Measurements from ENCODE around the gene TSPAN10. TPM values are rescaled to one million over a fixed set of nuclear protein-coding genes. Genes with fewer than 3 reads are reported as not detected.
A peak's percentile ranks its signal among the peaks of the same experiment; 100 is the strongest.

The TSPAN10 gene
- total and polyA plus RNA-seq, 9 of the 15 experiments (the other 6 are each of a cell fraction or from before 2014, with no cell fraction given): 0.05 to 0.31 (median 0.13) TPM; not detected in 1

DNA sequence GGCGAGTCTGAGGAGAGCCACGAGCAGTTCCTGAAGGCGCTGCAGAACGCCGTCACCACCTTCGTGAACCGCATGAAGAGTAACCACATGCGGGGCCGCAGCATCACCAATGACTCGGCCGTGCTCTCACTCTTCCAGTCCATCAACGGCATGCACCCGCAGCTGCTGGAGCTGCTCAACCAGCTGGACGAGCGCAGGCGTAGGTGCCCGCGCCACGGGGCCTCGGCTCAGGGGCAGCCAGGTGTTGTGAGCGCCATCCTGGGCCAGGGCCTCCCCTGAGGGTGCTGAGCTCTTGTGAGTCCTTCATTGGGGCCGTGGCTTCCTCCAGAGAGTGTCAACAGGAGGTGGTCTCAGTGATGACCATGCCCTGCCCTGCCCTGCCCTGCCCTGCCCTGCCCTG, 58.8 kb downstream of the TSPAN10 start:
- no peak overlapping the region for H3K4me2 ChIP-seq (ENCODE audit: insufficient read depth, low read length)
- H3K9ac ChIP-seq (ENCODE audit: insufficient read depth in 1 of 2, low read depth in 2 of 2, low read length in 2 of 2): no peak overlapping the region; a peak in 1 of 4 replicates
- H3K27me3 ChIP-seq (ENCODE audit: control insufficient read depth in 2 of 2, insufficient read depth in 2 of 2, low read length in 2 of 2): no peaks in the 10 kb centered on the region
- POLR2A ChIA-PET: interaction anchor here (0.6 to 2.4 kb wide), 5 partner anchors 11 to 29 kb away, joined by 3 to 24 read pairs (median 3); partner anchors contain the start of genes ARL16 and HGS
- no peaks in the 10 kb centered on the region for H3K9me1 ChIP-seq (ENCODE audit: control insufficient read depth, insufficient read depth, low read length)
- DNase-seq (ENCODE audit: extremely low read depth in 1 of 4, low spot score in 3 of 4) (no peak), ATAC-seq (no peak), FAIRE-seq (no peak)
- WGBS (ENCODE audit: insufficient coverage, low coverage, missing lambda C conversion rate): 94% methylated on average over 16 of the region's 22 CpGs
- no peak overlapping the region for H3K4me3 ChIP-seq
- H3K36me3 ChIP-seq (ENCODE audit: control insufficient read depth, insufficient read depth, low read length): peaks cover 96% of the 10 kb centered on the region
- H3K79me2 ChIP-seq (ENCODE audit: control insufficient read depth, insufficient read depth, low read length): peaks cover 7% of the 10 kb centered on the region
- no peak overlapping the region for H3K27ac ChIP-seq (ENCODE audit: extremely low read depth, low read depth, low read length)
- H3K4me1 ChIP-seq (replicated peaks in 1 of 2; ENCODE audit: control insufficient read depth in 2 of 2, insufficient read depth in 2 of 2, low read length in 2 of 2): peaks cover 0 to 47% of the 10 kb centered on the region in 2 experiments; a peak in 2 of 5 replicates
- in situ Hi-C loops (cut with MboI) (no loop called here), intact Hi-C loops (cut with micrococcal nuclease) (no loop called here)
- H3K9me3 ChIP-seq (replicated peaks; ENCODE audit: control insufficient read depth, insufficient read depth, low read depth, low read length): no peaks in the 10 kb centered on the region
- TF ChIP-seq, protein P1, sequence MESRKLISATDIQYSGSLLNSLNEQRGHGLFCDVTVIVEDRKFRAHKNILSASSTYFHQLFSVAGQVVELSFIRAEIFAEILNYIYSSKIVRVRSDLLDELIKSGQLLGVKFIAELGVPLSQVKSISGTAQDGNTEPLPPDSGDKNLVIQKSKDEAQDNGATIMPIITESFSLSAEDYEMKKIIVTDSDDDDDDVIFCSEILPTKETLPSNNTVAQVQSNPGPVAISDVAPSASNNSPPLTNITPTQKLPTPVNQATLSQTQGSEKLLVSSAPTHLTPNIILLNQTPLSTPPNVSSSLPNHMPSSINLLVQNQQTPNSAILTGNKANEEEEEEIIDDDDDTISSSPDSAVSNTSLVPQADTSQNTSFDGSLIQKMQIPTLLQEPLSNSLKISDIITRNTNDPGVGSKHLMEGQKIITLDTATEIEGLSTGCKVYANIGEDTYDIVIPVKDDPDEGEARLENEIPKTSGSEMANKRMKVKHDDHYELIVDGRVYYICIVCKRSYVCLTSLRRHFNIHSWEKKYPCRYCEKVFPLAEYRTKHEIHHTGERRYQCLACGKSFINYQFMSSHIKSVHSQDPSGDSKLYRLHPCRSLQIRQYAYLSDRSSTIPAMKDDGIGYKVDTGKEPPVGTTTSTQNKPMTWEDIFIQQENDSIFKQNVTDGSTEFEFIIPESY (CRISPR knock-in tag; IDR thresholded peaks at IDR 0.05): peak; percentile 14; the same call in 1 of the 2 replicates
- peak; percentile 61 for TF ChIP-seq RBFOX2 (IDR thresholded peaks at IDR 0.05; ENCODE audit: low read depth, low read length)
- TF ChIP-seq ZNF77 (CRISPR knock-in tag; IDR thresholded peaks at IDR 0.05): no peak
- no peak for TF ChIP-seq TAF9B (IDR thresholded peaks at IDR 0.05; ENCODE audit: partially characterized antibody)
- no TSS peak for BruUV-seq (replicated peaks)
- CTCF ChIA-PET (ENCODE audit: low intra/inter-chr PET ratio): no interaction called here
- no peak overlapping the region for H2AFZ ChIP-seq (ENCODE audit: low read depth, low read length)
- 0 out of 2 replicates have a peak, but pooled peaks cover 5% of the 10 kb centered on the region for H4K20me1 ChIP-seq (replicated peaks; ENCODE audit: control insufficient read depth, insufficient read depth, low read length)
